ENCODE measurements around the gene ZBTB39. TPM values are rescaled to one million over a fixed set of nuclear protein-coding genes. Genes with fewer than 3 reads are reported as not detected.

ZBTB39 gene
- total and polyA plus RNA-seq, 2 donors (not counting 1 experiment from before 2014, with no cell fraction given) = 5.4 to 13.9 TPM

- ChIA-PET POLR2A (no interaction called here), CTCF (no interaction called here)
- Histone ChIP-seq H4K20me1 (ENCODE audit: control insufficient read depth, insufficient read depth, low read length, poor library complexity, severe bottlenecking) (no peaks in the 10 kb centered on the region), H3K9me3 (ENCODE audit: control extremely low read depth in 1 of 3, control insufficient read depth in 2 of 3, insufficient read depth in 1 of 3, low read length in 2 of 3) (peaks cover 0 to 12% (median 2%) of the 10 kb centered on the region in 3 donors), H3K27ac (ENCODE audit: low read length in 2 of 2) (no peak overlapping the region), H3K4me2 (replicated peaks; ENCODE audit: low read depth, low read length, poor library complexity, severe bottlenecking) (no peak overlapping the region), H3K27me3 (replicated peaks in 1 of 4; ENCODE audit: control extremely low read depth in 1 of 4, control insufficient read depth in 3 of 4, insufficient read depth in 4 of 4, low read length in 3 of 4) (peaks cover 0 to 6% (median 0%) of the 10 kb centered on the region in 4 experiments), H3K36me3 (replicated peaks in 1 of 2; ENCODE audit: control extremely low read depth in 1 of 2, control insufficient read depth in 1 of 2, extremely low read depth in 1 of 2, insufficient read depth in 2 of 2, low read length in 1 of 2) (no peaks in the 10 kb centered on the region), H3K79me2 (ENCODE audit: control insufficient read depth, insufficient read depth, low read length) (no peaks in the 10 kb centered on the region), H3K4me3 (ENCODE audit: control extremely low read depth in 1 of 5, extremely low read depth in 1 of 5, insufficient read depth in 1 of 5, low read depth in 2 of 5, low read length in 4 of 5) (no peak overlapping the region), H3K9ac (ENCODE audit: low read length) (no peak overlapping the region), H3K4me1 (ENCODE audit: control insufficient read depth in 2 of 2, insufficient read depth in 2 of 2, low read length in 2 of 2) (no peaks in the 10 kb centered on the region), H2AFZ (ENCODE audit: insufficient read depth, low read depth, low read length, poor library complexity, severe bottlenecking) (no peak overlapping the region)
- intact Hi-C loops (cut with micrococcal nuclease) = no loop called here
- Mint-ChIP-seq H3K27ac (no peak overlapping the region), H3K9me3 (ENCODE audit: insufficient read depth) (no peaks in the 10 kb centered on the region), H3K27me3 (peaks cover 8% of the 10 kb centered on the region), H3K4me3 (no peak overlapping the region), H3K4me1 (no peaks in the 10 kb centered on the region)
- no peak for TF ChIP-seq EZH2 (IDR thresholded peaks at IDR 0.05; ENCODE audit: borderline replicate concordance, insufficient read depth, low read depth, low read length, poor library complexity, severe bottlenecking)
- no peak for TF ChIP-seq CTCF (IDR thresholded peaks at IDR 0.05)
- WGBS (ENCODE audit: insufficient coverage) = 13% methylated on average over 1 of the region's 1 CpG
- DNase-seq = no peak
- ATAC-seq (ENCODE audit: low read depth) = no peak
Measured at GRCh38 chr12:56953314-56953713, 53.0 kb downstream of the ZBTB39 start.

GRCh38 chr12:56951582-56952339 is 54.6 kb downstream of the ZBTB39 start:
- no peak overlapping the region for H2AFZ ChIP-seq (ENCODE audit: insufficient read depth, low read depth, low read length, poor library complexity, severe bottlenecking)
- Mint-ChIP-seq H3K4me1 (no peaks in the 10 kb centered on the region), H3K27me3 (peaks cover 10% of the 10 kb centered on the region), H3K4me3 (no peak overlapping the region), H3K9me3 (ENCODE audit: insufficient read depth) (no peaks in the 10 kb centered on the region), H3K27ac (no peak overlapping the region)
- no peak overlapping the region for H3K9ac ChIP-seq (ENCODE audit: low read length)
- H3K4me1 ChIP-seq (ENCODE audit: control insufficient read depth in 2 of 2, insufficient read depth in 2 of 2, low read length in 2 of 2) = no peaks in the 10 kb centered on the region
- no peak overlapping the region for H3K4me3 ChIP-seq (ENCODE audit: control extremely low read depth in 1 of 5, extremely low read depth in 1 of 5, insufficient read depth in 1 of 5, low read depth in 2 of 5, low read length in 4 of 5)
- DNase-seq = no peak
- no peak overlapping the region for H3K27ac ChIP-seq (ENCODE audit: low read length in 2 of 2)
- 88% methylated on average over 5 of the region's 11 CpGs for WGBS (ENCODE audit: insufficient coverage)
- ATAC-seq (ENCODE audit: low read depth) = no peak
- no peak overlapping the region for H3K4me2 ChIP-seq (replicated peaks; ENCODE audit: low read depth, low read length, poor library complexity, severe bottlenecking)
- no peaks in the 10 kb centered on the region for H3K79me2 ChIP-seq (ENCODE audit: control insufficient read depth, insufficient read depth, low read length)
- peaks cover 0 to 8% (median 0%) of the 10 kb centered on the region in 4 experiments for H3K27me3 ChIP-seq (replicated peaks in 1 of 4; ENCODE audit: control extremely low read depth in 1 of 4, control insufficient read depth in 3 of 4, insufficient read depth in 4 of 4, low read length in 3 of 4)
- no peaks in the 10 kb centered on the region for H4K20me1 ChIP-seq (ENCODE audit: control insufficient read depth, insufficient read depth, low read length, poor library complexity, severe bottlenecking)
- no peaks in the 10 kb centered on the region for H3K9me3 ChIP-seq (ENCODE audit: control extremely low read depth in 1 of 3, control insufficient read depth in 2 of 3, insufficient read depth in 1 of 3, low read length in 2 of 3)
- no peak for TF ChIP-seq CTCF (IDR thresholded peaks at IDR 0.05)
- TF ChIP-seq EZH2 (IDR thresholded peaks at IDR 0.05; ENCODE audit: borderline replicate concordance, insufficient read depth, low read depth, low read length, poor library complexity, severe bottlenecking) = no peak
- ChIA-PET POLR2A (no interaction called here), CTCF (no interaction called here)
- H3K36me3 ChIP-seq (replicated peaks in 1 of 2; ENCODE audit: control extremely low read depth in 1 of 2, control insufficient read depth in 1 of 2, extremely low read depth in 1 of 2, insufficient read depth in 2 of 2, low read length in 1 of 2) = no peaks in the 10 kb centered on the region
- intact Hi-C loops (cut with micrococcal nuclease) = no loop called here

All from B cell (primary cell).